ENCODE measurements around the gene SLC2A11.
A peak's percentile ranks its signal among the peaks of the same experiment; 100 is the strongest.

SLC2A11 gene

GRCh38 chr22:23825246-23825905, 32.3 kb upstream of the SLC2A11 start:
- Histone ChIP-seq H3K36me3 (ENCODE audit: control insufficient read depth, insufficient read depth, low read length, severe bottlenecking) (peaks cover 64% of the 10 kb centered on the region), H3K27me3 (replicated peaks; ENCODE audit: control insufficient read depth, insufficient read depth, low read length) (no peaks in the 10 kb centered on the region), H3K9ac (ENCODE audit: low read length) (no peak overlapping the region), H3K4me1 (ENCODE audit: control insufficient read depth, insufficient read depth, low read length) (peaks cover 56% of the 10 kb centered on the region), H3K4me3 (ENCODE audit: low read length) (no peak overlapping the region), H3K9me3 (ENCODE audit: control insufficient read depth, low read length) (no peaks in the 10 kb centered on the region)
- DNase-seq (ENCODE audit: low read depth) = no peak

GRCh38 chr22:23826510-23827350, 30.9 kb upstream of the SLC2A11 start:
- H3K9me3 ChIP-seq (ENCODE audit: control insufficient read depth, low read length) = no peaks in the 10 kb centered on the region
- H3K27me3 ChIP-seq (replicated peaks; ENCODE audit: control insufficient read depth, insufficient read depth, low read length) = no peaks in the 10 kb centered on the region
- peaks cover 61% of the 10 kb centered on the region for H3K36me3 ChIP-seq (ENCODE audit: control insufficient read depth, insufficient read depth, low read length, severe bottlenecking)
- peaks cover 56% of the 10 kb centered on the region for H3K4me1 ChIP-seq (ENCODE audit: control insufficient read depth, insufficient read depth, low read length)
- DNase-seq (ENCODE audit: low read depth) = no peak
- H3K4me3 ChIP-seq (ENCODE audit: low read length) = no peak overlapping the region
- no peak overlapping the region for H3K9ac ChIP-seq (ENCODE audit: low read length)

GRCh38 chr22:23827351-23827995, 30.2 kb upstream of the SLC2A11 start:
- peaks cover 53% of the 10 kb centered on the region for H3K4me1 ChIP-seq (ENCODE audit: control insufficient read depth, insufficient read depth, low read length)
- no peaks in the 10 kb centered on the region for H3K27me3 ChIP-seq (replicated peaks; ENCODE audit: control insufficient read depth, insufficient read depth, low read length)
- no peak overlapping the region for H3K4me3 ChIP-seq (ENCODE audit: low read length)
- H3K9ac ChIP-seq (ENCODE audit: low read length) = no peak overlapping the region
- H3K36me3 ChIP-seq (ENCODE audit: control insufficient read depth, insufficient read depth, low read length, severe bottlenecking) = peaks cover 58% of the 10 kb centered on the region
- DNase-seq (ENCODE audit: low read depth) = no peak
- no peaks in the 10 kb centered on the region for H3K9me3 ChIP-seq (ENCODE audit: control insufficient read depth, low read length)

- DNase-seq (ENCODE audit: low read depth) = no peak
- no peak overlapping the region for H3K4me3 ChIP-seq (ENCODE audit: low read length)
- no peaks in the 10 kb centered on the region for H3K27me3 ChIP-seq (replicated peaks; ENCODE audit: control insufficient read depth, insufficient read depth, low read length)
- H3K4me1 ChIP-seq (ENCODE audit: control insufficient read depth, insufficient read depth, low read length) = peaks cover 39% of the 10 kb centered on the region
- no peaks in the 10 kb centered on the region for H3K9me3 ChIP-seq (ENCODE audit: control insufficient read depth, low read length)
- H3K36me3 ChIP-seq (ENCODE audit: control insufficient read depth, insufficient read depth, low read length, severe bottlenecking) = peaks cover 51% of the 10 kb centered on the region
- no peak overlapping the region for H3K9ac ChIP-seq (ENCODE audit: low read length)
Observed at GRCh38 chr22:23828800-23829680, 28.6 kb upstream of the SLC2A11 start.

GRCh38 chr22:23829845-23830372, 27.8 kb upstream of the SLC2A11 start:
- H3K9ac ChIP-seq (ENCODE audit: low read length) = no peak overlapping the region
- H3K36me3 ChIP-seq (ENCODE audit: control insufficient read depth, insufficient read depth, low read length, severe bottlenecking) = peaks cover 42% of the 10 kb centered on the region
- H3K27me3 ChIP-seq (replicated peaks; ENCODE audit: control insufficient read depth, insufficient read depth, low read length) = no peaks in the 10 kb centered on the region
- DNase-seq (ENCODE audit: low read depth) = peak; percentile 93
- peak overlapping the region; percentile 21 for H3K4me3 ChIP-seq (ENCODE audit: low read length)
- H3K9me3 ChIP-seq (ENCODE audit: control insufficient read depth, low read length) = no peaks in the 10 kb centered on the region
- peaks cover 39% of the 10 kb centered on the region for H3K4me1 ChIP-seq (ENCODE audit: control insufficient read depth, insufficient read depth, low read length)

GRCh38 chr22:23831261-23831660, 26.4 kb upstream of the SLC2A11 start:
- Histone ChIP-seq H3K9me3 (ENCODE audit: control insufficient read depth, low read length) (no peaks in the 10 kb centered on the region), H3K36me3 (ENCODE audit: control insufficient read depth, insufficient read depth, low read length, severe bottlenecking) (peaks cover 38% of the 10 kb centered on the region), H3K4me1 (ENCODE audit: control insufficient read depth, insufficient read depth, low read length) (peaks cover 33% of the 10 kb centered on the region), H3K27me3 (replicated peaks; ENCODE audit: control insufficient read depth, insufficient read depth, low read length) (no peaks in the 10 kb centered on the region), H3K9ac (ENCODE audit: low read length) (no peak overlapping the region), H3K4me3 (ENCODE audit: low read length) (no peak overlapping the region)
- no peak for DNase-seq (ENCODE audit: low read depth)

GRCh38 chr22:23831781-23832180, 25.9 kb upstream of the SLC2A11 start:
- H3K4me3 ChIP-seq (ENCODE audit: low read length) = no peak overlapping the region

GRCh38 chr22:23832226-23833016, 25.3 kb upstream of the SLC2A11 start:
- H3K36me3 ChIP-seq (ENCODE audit: control insufficient read depth, insufficient read depth, low read length, severe bottlenecking) = peaks cover 28% of the 10 kb centered on the region
- peaks cover 22% of the 10 kb centered on the region for H3K4me1 ChIP-seq (ENCODE audit: control insufficient read depth, insufficient read depth, low read length)
- H3K9me3 ChIP-seq (ENCODE audit: control insufficient read depth, low read length) = no peaks in the 10 kb centered on the region
- DNase-seq (ENCODE audit: low read depth) = no peak
- H3K9ac ChIP-seq (ENCODE audit: low read length) = no peak overlapping the region
- no peaks in the 10 kb centered on the region for H3K27me3 ChIP-seq (replicated peaks; ENCODE audit: control insufficient read depth, insufficient read depth, low read length)
- H3K4me3 ChIP-seq (ENCODE audit: low read length) = no peak overlapping the region

More at GRCh38 chr22:23831781-23832180, 25.9 kb upstream of the SLC2A11 start:
- Histone ChIP-seq H3K9me3 (ENCODE audit: control insufficient read depth, low read length) (no peaks in the 10 kb centered on the region), H3K36me3 (ENCODE audit: control insufficient read depth, insufficient read depth, low read length, severe bottlenecking) (peaks cover 34% of the 10 kb centered on the region), H3K4me1 (ENCODE audit: control insufficient read depth, insufficient read depth, low read length) (peaks cover 28% of the 10 kb centered on the region), H3K9ac (ENCODE audit: low read length) (no peak overlapping the region), H3K27me3 (replicated peaks; ENCODE audit: control insufficient read depth, insufficient read depth, low read length) (no peaks in the 10 kb centered on the region)
- no peak for DNase-seq (ENCODE audit: low read depth)

- DNase-seq (ENCODE audit: low read depth) = no peak
- peaks cover 24% of the 10 kb centered on the region for H3K36me3 ChIP-seq (ENCODE audit: control insufficient read depth, insufficient read depth, low read length, severe bottlenecking)
Observed at GRCh38 chr22:23833017-23833751, 24.5 kb upstream of the SLC2A11 start.

More at GRCh38 chr22:23833017-23833751, 24.5 kb upstream of the SLC2A11 start:
- Histone ChIP-seq H3K4me1 (ENCODE audit: control insufficient read depth, insufficient read depth, low read length) (peaks cover 20% of the 10 kb centered on the region), H3K27me3 (replicated peaks; ENCODE audit: control insufficient read depth, insufficient read depth, low read length) (no peaks in the 10 kb centered on the region), H3K9ac (ENCODE audit: low read length) (no peak overlapping the region), H3K9me3 (ENCODE audit: control insufficient read depth, low read length) (no peaks in the 10 kb centered on the region), H3K4me3 (ENCODE audit: low read length) (no peak overlapping the region)
